RWPE2 (cell line): ENCODE measurements around the gene SPEN.
A peak's percentile ranks its signal among the peaks of the same experiment; 100 is the strongest.

Experiments
- ATAC-seq: fragments of 200-7000 bp; cut with Tn5 transposase; 3 replicates; pipeline ENCODE4 v1.9.1; 2021; ENCODE audit warnings: low read depth
- DNase-seq: peaks from one replicate; pipeline ENCODE4 v3.0.0-alpha.2; 2020; ENCODE audit warnings: low spot score
- H3K27ac ChIP-seq: fragments of 450-650 bp; 2 replicates; pipeline ENCODE4 v1.5.1; 2017; ENCODE audit warnings: mild to moderate bottlenecking; ENCODE audit not compliant: poor library complexity, severe bottlenecking
- H3K27me3 ChIP-seq: fragments of 250-450 bp; sonication (Bioruptor Pico); 2 replicates; pipeline ENCODE4 v1.5.1; 2021; ENCODE audit warnings: mild to moderate bottlenecking, moderate library complexity; ENCODE audit not compliant: insufficient read depth, poor library complexity, severe bottlenecking
- H3K36me3 ChIP-seq: fragments of 250-450 bp; sonication (Bioruptor Pico); 2 replicates; pipeline ENCODE4 v1.5.1; 2020; ENCODE audit warnings: low read depth, mild to moderate bottlenecking, moderate library complexity
- H3K4me1 ChIP-seq: fragments of 250-450 bp; sonication (Bioruptor Pico); 2 replicates; pipeline ENCODE4 v1.5.1; 2021; ENCODE audit warnings: mild to moderate bottlenecking, moderate library complexity; ENCODE audit not compliant: insufficient read depth, poor library complexity, severe bottlenecking
- H3K4me3 ChIP-seq: fragments of 250-450 bp; sonication (Bioruptor Pico); 2 replicates; pipeline ENCODE4 v1.5.1; 2021; ENCODE audit warnings: mild to moderate bottlenecking, moderate library complexity; ENCODE audit not compliant: severe bottlenecking
- H3K9me3 ChIP-seq: fragments of 250-450 bp; sonication (Bioruptor Pico); 2 replicates; pipeline ENCODE4 v1.5.1; 2021; ENCODE audit warnings: mild to moderate bottlenecking, moderate library complexity; ENCODE audit not compliant: severe bottlenecking
- TF ChIP-seq, protein P1 (sequence below): fragments of 450-650 bp; IDR thresholded peaks from one replicate; pipeline ENCODE4 v1.5.1; 2017; ENCODE audit warnings: mild to moderate bottlenecking, moderate library complexity; ENCODE audit not compliant: poor library complexity, severe bottlenecking

SPEN gene, protein sequence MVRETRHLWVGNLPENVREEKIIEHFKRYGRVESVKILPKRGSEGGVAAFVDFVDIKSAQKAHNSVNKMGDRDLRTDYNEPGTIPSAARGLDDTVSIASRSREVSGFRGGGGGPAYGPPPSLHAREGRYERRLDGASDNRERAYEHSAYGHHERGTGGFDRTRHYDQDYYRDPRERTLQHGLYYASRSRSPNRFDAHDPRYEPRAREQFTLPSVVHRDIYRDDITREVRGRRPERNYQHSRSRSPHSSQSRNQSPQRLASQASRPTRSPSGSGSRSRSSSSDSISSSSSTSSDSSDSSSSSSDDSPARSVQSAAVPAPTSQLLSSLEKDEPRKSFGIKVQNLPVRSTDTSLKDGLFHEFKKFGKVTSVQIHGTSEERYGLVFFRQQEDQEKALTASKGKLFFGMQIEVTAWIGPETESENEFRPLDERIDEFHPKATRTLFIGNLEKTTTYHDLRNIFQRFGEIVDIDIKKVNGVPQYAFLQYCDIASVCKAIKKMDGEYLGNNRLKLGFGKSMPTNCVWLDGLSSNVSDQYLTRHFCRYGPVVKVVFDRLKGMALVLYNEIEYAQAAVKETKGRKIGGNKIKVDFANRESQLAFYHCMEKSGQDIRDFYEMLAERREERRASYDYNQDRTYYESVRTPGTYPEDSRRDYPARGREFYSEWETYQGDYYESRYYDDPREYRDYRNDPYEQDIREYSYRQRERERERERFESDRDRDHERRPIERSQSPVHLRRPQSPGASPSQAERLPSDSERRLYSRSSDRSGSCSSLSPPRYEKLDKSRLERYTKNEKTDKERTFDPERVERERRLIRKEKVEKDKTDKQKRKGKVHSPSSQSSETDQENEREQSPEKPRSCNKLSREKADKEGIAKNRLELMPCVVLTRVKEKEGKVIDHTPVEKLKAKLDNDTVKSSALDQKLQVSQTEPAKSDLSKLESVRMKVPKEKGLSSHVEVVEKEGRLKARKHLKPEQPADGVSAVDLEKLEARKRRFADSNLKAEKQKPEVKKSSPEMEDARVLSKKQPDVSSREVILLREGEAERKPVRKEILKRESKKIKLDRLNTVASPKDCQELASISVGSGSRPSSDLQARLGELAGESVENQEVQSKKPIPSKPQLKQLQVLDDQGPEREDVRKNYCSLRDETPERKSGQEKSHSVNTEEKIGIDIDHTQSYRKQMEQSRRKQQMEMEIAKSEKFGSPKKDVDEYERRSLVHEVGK (N-terminal part only)

DNA sequence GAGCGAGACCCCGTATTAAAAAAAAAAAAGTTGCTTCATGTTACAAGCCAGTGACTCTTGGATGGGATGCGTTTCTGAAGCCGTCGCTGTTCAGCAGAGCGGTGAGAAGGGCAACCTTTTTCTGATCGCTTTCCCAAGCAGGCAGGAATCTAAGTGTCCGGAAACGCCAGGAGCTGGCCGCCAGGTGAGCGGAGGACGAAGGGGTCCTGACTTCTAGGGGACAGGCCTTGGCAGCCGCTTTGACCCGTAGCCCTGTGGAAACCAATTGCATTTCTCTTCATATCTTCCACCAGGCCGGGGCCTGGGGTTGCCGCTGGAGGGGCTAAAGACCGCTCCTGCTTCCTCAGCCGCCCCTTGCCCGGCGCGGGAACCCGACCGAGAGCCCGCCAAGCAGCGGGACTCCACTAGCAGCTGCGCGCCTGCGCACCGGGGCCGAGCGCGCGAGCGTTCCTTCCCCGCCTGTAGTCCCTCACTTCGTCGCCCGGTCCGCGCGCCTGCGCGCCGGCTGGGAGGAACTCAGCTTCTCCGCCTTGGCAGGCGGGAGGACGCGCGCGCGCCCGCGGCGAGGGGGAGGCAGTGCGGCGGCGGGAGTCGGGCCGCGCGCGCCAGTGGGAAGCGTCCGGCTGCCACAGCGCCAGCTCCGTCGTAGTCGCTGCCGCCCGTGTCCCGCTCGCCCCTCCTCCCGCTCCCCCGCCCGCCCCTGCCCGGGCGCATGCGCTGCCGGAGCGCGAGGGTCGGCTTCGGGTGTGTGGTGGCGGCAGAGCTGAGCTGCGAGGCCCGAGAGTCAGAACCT is at the start of gene SPEN:
TSS of gene SPEN (plus strand) at position 608 of the 793 bp plus-strand sequence. CDS start 361 bp downstream, outside the sequence.
- Histone ChIP-seq H3K4me1 (peaks cover 22% of the 10 kb centered on the region), H3K36me3 (peaks cover 9% of the 10 kb centered on the region), H3K9me3 (no peaks in the 10 kb centered on the region), H3K4me3 (peak within 1 kb of the TSS; percentile 96), H3K27ac (peak within 1 kb of the TSS; percentile 91), H3K27me3 (no peaks in the 10 kb centered on the region)
- DNase-seq (peak; percentile 97), ATAC-seq (peak; percentile 75)
- TF ChIP-seq, protein P1, sequence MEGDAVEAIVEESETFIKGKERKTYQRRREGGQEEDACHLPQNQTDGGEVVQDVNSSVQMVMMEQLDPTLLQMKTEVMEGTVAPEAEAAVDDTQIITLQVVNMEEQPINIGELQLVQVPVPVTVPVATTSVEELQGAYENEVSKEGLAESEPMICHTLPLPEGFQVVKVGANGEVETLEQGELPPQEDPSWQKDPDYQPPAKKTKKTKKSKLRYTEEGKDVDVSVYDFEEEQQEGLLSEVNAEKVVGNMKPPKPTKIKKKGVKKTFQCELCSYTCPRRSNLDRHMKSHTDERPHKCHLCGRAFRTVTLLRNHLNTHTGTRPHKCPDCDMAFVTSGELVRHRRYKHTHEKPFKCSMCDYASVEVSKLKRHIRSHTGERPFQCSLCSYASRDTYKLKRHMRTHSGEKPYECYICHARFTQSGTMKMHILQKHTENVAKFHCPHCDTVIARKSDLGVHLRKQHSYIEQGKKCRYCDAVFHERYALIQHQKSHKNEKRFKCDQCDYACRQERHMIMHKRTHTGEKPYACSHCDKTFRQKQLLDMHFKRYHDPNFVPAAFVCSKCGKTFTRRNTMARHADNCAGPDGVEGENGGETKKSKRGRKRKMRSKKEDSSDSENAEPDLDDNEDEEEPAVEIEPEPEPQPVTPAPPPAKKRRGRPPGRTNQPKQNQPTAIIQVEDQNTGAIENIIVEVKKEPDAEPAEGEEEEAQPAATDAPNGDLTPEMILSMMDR = no peak

DNA sequence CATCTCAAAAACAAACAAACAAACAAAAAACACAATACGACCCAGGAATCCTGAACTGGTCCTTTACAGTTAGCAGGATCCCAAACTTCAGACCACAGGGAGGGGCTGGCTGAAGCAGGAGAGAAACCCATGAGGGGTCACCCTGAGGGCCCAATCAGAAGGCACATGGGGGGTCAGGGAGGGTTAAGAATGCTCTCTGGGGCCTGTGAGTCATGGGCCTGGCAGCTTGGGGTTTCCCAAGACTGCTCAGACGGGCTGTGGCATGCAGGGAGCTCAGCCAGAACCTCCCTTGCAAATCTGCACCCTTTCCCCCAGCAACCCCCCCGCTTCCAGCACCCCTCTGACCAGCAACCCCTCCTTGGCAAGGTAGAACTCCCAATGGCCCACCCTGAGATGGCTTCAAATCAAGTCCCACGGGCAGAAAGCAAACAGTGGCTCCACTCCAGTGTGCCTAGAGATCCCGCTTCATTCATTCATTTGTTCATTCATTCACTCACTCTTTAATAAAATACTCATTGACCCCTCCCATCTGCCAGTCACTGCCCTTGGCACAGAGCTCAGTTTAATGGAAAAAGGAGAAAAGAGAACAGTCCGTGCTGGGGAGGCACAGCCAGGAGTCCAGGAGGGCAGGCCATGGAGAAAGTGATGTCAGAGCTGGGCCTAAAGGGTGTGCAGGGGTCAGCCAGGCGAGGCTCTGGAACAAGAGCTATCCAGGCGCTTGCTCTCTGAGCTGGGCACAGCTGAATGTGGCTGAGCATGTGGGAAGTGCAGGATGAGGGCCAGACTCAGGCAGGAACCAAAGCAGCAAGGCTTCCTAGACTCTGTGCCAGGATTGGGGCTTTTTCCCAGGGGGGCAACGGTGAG is 48.3 kb upstream of the SPEN start:
- Histone ChIP-seq H3K9me3 (no peaks in the 10 kb centered on the region), H3K27ac (peak overlapping the region; percentile 100), H3K36me3 (no peaks in the 10 kb centered on the region), H3K4me1 (peaks cover 65% of the 10 kb centered on the region), H3K27me3 (no peaks in the 10 kb centered on the region), H3K4me3 (peak overlapping the region; percentile 0)
- TF ChIP-seq, protein P1 = no peak
- DNase-seq = peak; percentile 99
- peak; percentile 45 for ATAC-seq

DNA sequence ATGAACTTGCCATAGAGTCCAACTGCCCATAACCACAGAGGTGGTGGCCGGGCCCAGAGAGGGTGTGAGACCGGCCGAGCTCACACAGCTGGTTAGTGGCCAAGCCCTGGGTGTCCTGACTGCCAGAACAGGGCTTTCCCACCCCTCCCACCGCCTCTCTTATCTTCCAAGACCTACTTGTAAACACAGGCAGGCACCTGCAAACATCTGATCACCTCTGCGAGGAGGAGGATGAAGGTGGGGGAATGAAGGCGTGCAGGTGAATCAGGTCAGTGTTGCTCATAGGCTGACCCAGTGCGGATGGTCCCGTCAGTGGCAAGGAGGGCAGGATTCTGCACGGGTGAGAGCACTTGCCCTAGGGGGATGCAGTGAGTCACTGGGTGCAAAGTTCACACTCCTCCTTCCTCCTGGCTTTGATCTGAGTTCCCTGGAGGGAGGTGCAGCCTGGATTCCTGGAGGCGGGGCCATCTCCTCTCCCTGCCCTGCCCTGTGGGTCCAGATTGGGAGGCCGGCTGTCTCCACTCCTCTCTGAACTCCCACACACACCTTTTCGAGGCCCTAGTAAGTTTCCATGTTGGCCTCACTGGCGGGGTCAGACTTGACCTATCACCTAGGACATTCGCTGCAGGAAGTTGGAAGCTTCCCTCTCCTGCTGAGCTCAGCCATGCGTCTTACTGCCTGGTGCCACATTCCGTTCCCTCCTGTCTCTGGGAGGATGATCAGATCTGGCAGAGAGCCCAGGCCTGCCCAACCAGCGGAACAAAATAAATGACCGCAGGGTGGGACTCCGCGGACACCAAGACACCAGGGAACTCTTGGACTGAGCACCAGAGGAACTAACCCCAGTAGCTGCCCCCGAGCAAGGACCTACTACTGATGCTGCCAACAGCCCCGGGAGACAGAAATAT is 47.3 kb upstream of the SPEN start:
- H3K36me3 ChIP-seq = no peaks in the 10 kb centered on the region
- peaks cover 60% of the 10 kb centered on the region for H3K4me1 ChIP-seq
- TF ChIP-seq, protein P1 = no peak
- peak overlapping the region; percentile 0 for H3K4me3 ChIP-seq
- H3K27me3 ChIP-seq = no peaks in the 10 kb centered on the region
- peak; percentile 96 for DNase-seq
- ATAC-seq = peak; percentile 61
- H3K9me3 ChIP-seq = no peaks in the 10 kb centered on the region
- H3K27ac ChIP-seq = peak overlapping the region; percentile 100
